GM13977 (cell line): ENCODE data around the gene BCL2L15.

Source experiments
- DNase-seq: peaks from one replicate; pipeline ENCODE4 v3.0.0; 2012; ENCODE audit warnings: low spot score
- in situ Hi-C: fragments of 300-500 bp; cut with MboI; formaldehyde crosslinking; loops from one replicate; pipeline ENCODE4 v1.12.0; 2022; ENCODE audit warnings: low sequenced_read_pairs, low pct_unique_long_range_greater_than_20kb, mixed read lengths, inconsistent platforms; ENCODE audit not compliant: unreplicated experiment
- TF ChIP-seq, protein P1 (sequence below): IDR thresholded peaks from 2 replicates; pipeline ENCODE4 v1.5.1; 2012; ENCODE audit warnings: mild to moderate bottlenecking, control low read depth; ENCODE audit not compliant: insufficient read depth; ENCODE audit errors: extremely low read depth, missing control alignments

Gene BCL2L15

DNA sequence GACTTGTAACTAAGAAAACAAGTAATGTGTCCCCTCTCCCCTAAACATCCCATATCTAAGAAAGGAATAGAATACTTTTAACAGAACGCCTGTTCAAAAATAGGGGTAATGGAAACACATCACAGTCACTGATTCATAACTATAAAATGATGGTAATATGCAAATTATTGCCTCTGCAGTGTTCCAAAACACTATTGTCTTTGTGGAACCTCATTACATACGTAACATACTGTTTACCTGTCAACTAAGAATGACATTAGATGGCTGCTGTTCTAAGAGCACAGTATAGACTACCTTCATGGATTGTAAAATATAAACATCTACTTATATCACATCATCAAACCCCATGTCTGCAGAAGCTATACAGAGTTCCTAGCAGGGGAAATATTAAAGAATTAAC is 3.4 kb upstream of the BCL2L15 start:
- in situ Hi-C loops: no loop called here
- no peak for DNase-seq
- TF ChIP-seq, protein P1, sequence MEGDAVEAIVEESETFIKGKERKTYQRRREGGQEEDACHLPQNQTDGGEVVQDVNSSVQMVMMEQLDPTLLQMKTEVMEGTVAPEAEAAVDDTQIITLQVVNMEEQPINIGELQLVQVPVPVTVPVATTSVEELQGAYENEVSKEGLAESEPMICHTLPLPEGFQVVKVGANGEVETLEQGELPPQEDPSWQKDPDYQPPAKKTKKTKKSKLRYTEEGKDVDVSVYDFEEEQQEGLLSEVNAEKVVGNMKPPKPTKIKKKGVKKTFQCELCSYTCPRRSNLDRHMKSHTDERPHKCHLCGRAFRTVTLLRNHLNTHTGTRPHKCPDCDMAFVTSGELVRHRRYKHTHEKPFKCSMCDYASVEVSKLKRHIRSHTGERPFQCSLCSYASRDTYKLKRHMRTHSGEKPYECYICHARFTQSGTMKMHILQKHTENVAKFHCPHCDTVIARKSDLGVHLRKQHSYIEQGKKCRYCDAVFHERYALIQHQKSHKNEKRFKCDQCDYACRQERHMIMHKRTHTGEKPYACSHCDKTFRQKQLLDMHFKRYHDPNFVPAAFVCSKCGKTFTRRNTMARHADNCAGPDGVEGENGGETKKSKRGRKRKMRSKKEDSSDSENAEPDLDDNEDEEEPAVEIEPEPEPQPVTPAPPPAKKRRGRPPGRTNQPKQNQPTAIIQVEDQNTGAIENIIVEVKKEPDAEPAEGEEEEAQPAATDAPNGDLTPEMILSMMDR: no peak

DNA sequence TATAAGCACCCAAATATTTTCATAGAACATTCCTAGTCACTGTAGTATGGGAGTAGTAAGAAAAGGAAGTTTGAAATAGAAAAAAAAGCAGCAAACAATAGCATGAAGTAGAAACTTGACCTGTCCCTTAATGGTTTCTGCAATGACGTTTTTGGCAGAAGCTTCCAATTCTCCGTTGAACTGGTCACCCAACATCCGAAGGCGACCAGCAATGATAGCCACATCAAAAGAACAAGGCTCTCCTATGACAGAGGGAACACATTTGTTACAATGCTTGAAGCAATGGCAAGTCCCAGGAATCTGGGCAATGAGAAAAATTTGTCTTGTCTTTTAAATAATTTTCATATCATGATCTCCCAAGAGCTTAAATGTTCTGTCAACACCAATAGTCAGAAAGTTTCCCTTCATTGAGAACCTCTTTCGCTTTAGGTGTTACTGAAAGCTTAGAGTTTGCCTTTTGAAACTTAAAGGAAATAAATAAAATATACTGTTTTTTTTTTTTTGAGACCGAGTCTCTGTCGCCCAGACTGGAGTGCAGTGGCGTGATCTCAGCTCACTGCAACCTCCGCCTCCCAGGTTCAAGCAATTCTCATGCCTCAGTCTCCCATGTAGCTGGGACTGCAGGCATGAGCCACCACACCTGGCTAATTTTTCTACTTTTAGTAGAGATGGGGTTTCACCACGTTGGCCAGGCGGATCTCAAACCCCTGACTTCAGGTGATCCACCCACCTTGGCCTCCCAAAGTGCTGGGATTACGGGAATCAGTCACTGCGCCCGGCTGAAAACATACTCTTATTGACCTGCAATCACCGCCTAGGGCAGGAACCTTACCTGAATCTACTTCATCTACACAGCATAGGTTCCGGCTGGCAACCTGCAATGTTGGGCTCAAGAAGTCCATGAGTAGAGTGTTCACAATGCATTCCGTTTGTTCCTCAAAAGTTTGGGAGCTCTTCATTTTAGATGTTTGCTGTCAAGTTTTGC is 672 bp downstream of the BCL2L15 start:
- in situ Hi-C loops: no loop called here
- TF ChIP-seq, protein P1: no peak
- no peak for DNase-seq

DNA sequence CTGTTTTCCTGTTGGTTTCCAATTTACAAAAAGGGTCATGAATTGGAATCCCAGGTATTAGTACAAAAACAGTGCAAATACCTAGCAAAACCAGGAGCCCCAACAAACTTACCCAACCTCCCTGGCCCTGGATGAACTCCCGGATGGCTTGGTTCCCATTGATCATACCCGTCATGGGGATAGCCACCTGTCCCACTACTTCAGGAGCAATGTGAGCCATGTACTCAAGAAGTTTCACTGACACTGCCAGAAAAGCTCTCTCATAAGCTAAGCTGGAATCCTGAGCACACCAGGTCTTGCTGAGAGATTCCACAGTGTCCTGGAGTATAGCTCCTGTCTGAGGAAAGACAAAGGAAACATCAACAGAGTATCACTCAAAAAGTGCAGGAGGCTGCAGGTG is 5.7 kb downstream of the BCL2L15 start:
- in situ Hi-C loops: no loop called here

DNA sequence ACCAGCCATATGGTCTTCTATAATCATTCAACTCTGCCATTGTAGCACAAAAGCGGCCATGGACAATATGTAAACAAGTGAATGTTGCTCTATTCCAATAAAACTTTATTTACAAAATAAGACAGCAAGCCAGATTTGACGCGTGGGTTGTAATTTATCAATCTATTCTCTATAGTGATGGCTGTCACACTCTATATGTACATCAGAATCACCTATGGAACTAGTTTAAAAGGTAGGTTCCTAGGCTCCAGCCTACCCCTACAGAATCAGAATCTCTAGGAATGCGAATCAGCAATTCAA is 7.7 kb downstream of the BCL2L15 start:
- DNase-seq: no peak
- in situ Hi-C loops: no loop called here
- TF ChIP-seq, protein P1: no peak

More for the DNA sequence above, 5.7 kb downstream of the BCL2L15 start:
- DNase-seq: no peak
- TF ChIP-seq, protein P1: no peak

DNA sequence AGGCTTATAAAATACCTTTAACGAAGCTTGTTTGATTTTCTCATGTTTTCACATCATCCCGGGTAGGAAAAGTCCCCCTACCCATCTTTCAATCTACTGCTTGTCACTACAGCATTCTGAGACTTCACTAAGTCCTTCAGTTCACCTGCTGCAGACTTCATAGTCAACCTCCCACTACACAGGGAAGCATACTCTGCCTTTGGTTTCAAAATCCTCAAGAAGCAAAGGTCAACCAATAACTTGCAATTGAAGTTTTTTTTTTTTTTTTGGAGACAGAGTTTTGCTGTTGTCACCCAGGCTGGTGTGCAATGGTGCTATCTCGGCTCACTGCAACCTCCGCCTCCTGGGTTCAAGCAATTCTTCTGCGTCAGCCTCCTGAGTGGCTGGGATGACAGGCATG is 11.2 kb downstream of the BCL2L15 start:
- DNase-seq: no peak
- TF ChIP-seq, protein P1: no peak
- in situ Hi-C loops: no loop called here

DNA sequence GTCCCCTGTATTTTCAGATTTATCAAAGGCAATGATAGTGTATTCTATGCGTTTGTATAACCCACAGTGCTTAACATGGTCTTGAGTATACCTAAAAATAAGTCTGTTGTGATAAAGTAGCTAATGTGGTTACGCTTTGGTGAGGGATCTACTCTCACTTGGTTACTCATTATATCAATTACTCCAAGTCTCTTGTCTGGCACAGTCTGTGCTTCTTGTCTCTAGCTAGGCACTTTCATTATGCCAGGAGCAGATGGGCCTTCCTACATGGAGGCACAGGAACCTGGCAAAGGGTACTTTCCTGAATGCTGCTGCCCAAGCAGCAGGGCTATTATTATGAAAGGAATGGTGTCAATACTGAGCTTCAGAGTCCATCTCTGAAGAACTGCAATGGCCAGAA is 11.7 kb downstream of the BCL2L15 start:
- in situ Hi-C loops: no loop called here
- TF ChIP-seq, protein P1: no peak
- DNase-seq: no peak
